ENCODE measurements around the gene MED7.

DNA sequence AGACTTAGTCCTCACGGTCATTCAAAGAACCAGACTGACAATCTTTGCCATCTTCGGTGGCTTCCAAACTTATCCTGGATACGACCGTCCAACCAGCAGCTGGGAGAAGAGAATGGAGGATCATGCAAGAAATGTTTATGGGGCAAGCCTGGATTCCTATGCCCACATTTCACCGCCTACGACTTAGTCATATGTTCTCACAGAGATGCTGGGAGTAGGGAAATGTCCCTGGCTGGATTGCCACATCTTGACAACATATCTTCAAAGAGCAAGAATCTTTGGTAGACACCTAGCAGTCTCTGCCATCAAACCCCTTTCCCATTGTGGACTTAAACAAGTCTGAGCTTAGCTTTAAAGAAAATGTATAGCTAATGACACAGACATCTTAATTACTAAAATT lies 5.0 kb downstream of the MED7 start:
- no peak for TF ChIP-seq EP300 (IDR thresholded peaks at IDR 0.05)
- TF ChIP-seq, protein P1, sequence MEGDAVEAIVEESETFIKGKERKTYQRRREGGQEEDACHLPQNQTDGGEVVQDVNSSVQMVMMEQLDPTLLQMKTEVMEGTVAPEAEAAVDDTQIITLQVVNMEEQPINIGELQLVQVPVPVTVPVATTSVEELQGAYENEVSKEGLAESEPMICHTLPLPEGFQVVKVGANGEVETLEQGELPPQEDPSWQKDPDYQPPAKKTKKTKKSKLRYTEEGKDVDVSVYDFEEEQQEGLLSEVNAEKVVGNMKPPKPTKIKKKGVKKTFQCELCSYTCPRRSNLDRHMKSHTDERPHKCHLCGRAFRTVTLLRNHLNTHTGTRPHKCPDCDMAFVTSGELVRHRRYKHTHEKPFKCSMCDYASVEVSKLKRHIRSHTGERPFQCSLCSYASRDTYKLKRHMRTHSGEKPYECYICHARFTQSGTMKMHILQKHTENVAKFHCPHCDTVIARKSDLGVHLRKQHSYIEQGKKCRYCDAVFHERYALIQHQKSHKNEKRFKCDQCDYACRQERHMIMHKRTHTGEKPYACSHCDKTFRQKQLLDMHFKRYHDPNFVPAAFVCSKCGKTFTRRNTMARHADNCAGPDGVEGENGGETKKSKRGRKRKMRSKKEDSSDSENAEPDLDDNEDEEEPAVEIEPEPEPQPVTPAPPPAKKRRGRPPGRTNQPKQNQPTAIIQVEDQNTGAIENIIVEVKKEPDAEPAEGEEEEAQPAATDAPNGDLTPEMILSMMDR (IDR thresholded peaks at IDR 0.05) = no peak
- TF ChIP-seq POLR2AphosphoS5 (IDR thresholded peaks at IDR 0.05) = no peak

Data from stomach (tissue), 4 donors.